Trophoblast cell (in vitro differentiated cells and primary cell): ENCODE data around the gene SNX32.

ENCODE experiments used
- DNase-seq, 2 donors: peaks; one replicate each; pipeline ENCODE4 v3.0.0-alpha.2; 2016
- H2AFZ ChIP-seq: 2 replicates; pipeline ENCODE4 v1.6.1; 2013; ENCODE audit warnings: low read length, moderate library complexity, mild to moderate bottlenecking; ENCODE audit not compliant: insufficient read depth, poor library complexity
- H2AK5ac ChIP-seq: 2 replicates; pipeline ENCODE4 v1.6.1; 2013; ENCODE audit warnings: mild to moderate bottlenecking, low read length
- H2BK120ac ChIP-seq: 2 replicates; pipeline ENCODE4 v1.6.1; 2013; ENCODE audit warnings: low read length, mild to moderate bottlenecking, moderate library complexity; ENCODE audit not compliant: insufficient read depth, poor library complexity
- H2BK12ac ChIP-seq: 2 replicates; pipeline ENCODE4 v1.6.1; 2013; ENCODE audit warnings: mild to moderate bottlenecking, low read length, moderate library complexity
- H2BK5ac ChIP-seq: 2 replicates; pipeline ENCODE4 v1.6.1; 2013; ENCODE audit warnings: low read length, low read depth, moderate library complexity, mild to moderate bottlenecking; ENCODE audit not compliant: poor library complexity
- H3K14ac ChIP-seq: 2 replicates; pipeline ENCODE4 v1.6.1; 2013; ENCODE audit warnings: mild to moderate bottlenecking, low read length
- H3K18ac ChIP-seq: 2 replicates; pipeline ENCODE4 v1.6.1; 2013; ENCODE audit warnings: mild to moderate bottlenecking, low read length
- H3K23ac ChIP-seq: 2 replicates; pipeline ENCODE4 v1.6.1; 2013; ENCODE audit warnings: low read length
- H3K27ac ChIP-seq: 2 replicates; pipeline ENCODE4 v1.5.1; 2013; ENCODE audit warnings: low read depth, mild to moderate bottlenecking, inconsistent platforms, low read length, moderate library complexity
- H3K27me3 ChIP-seq: 2 replicates; pipeline ENCODE4 v1.6.1; 2013; ENCODE audit warnings: inconsistent platforms, mild to moderate bottlenecking, low read length, moderate library complexity; ENCODE audit not compliant: insufficient read depth
- H3K36me3 ChIP-seq, 2 experiments: 1 replicate in 1 of 2; 2 replicates in 1 of 2; pipeline ENCODE4 v1.6.1; 2013; ENCODE audit warnings: low read length in 2 of 2, mild to moderate bottlenecking in 2 of 2, moderate library complexity in 1 of 2; ENCODE audit not compliant: insufficient read depth in 2 of 2, control insufficient read depth in 1 of 2
- H3K4ac ChIP-seq: 2 replicates; pipeline ENCODE4 v1.6.1; 2013; ENCODE audit warnings: low read depth, mild to moderate bottlenecking, low read length, moderate library complexity
- H3K4me1 ChIP-seq, 2 experiments: 1 replicate in 1 of 2; 2 replicates in 1 of 2; pipeline ENCODE4 v1.6.1; 2013; ENCODE audit warnings: low read length in 2 of 2, mild to moderate bottlenecking in 2 of 2, moderate library complexity in 1 of 2; ENCODE audit not compliant: insufficient read depth in 2 of 2, control insufficient read depth in 1 of 2
- H3K4me2 ChIP-seq: 2 replicates; pipeline ENCODE4 v1.6.1; 2013; ENCODE audit warnings: inconsistent platforms, mild to moderate bottlenecking, low read length, moderate library complexity
- H3K4me3 ChIP-seq: 2 replicates; pipeline ENCODE4 v1.5.1; 2013; ENCODE audit warnings: mild to moderate bottlenecking, low read depth, low read length, inconsistent platforms
- H3K79me1 ChIP-seq: one replicate; pipeline ENCODE4 v1.6.1; 2013; ENCODE audit warnings: low read length
- H3K79me2 ChIP-seq: 2 replicates; pipeline ENCODE4 v1.6.1; 2013; ENCODE audit warnings: low read length, mild to moderate bottlenecking; ENCODE audit not compliant: control insufficient read depth, insufficient read depth, poor library complexity
- H3K9ac ChIP-seq: 2 replicates; pipeline ENCODE4 v1.6.1; 2013; ENCODE audit warnings: mild to moderate bottlenecking, low read length
- H3K9me3 ChIP-seq: 2 replicates; pipeline ENCODE4 v1.6.1; 2013; ENCODE audit warnings: low read depth, mild to moderate bottlenecking, control low read depth, inconsistent platforms, low read length; ENCODE audit not compliant: insufficient read depth
- H4K12ac ChIP-seq: 2 replicates; pipeline ENCODE4 v1.6.1; 2013; ENCODE audit warnings: low read depth, mild to moderate bottlenecking, low read length, moderate library complexity
- H4K8ac ChIP-seq: 2 replicates; pipeline ENCODE4 v1.6.1; 2013; ENCODE audit warnings: low read depth, mild to moderate bottlenecking, low read length, moderate library complexity
- H4K91ac ChIP-seq: one replicate; pipeline ENCODE4 v1.6.1; 2013; ENCODE audit warnings: low read depth, mild to moderate bottlenecking, low read length, moderate library complexity
- WGBS: extraction: QIAGEN DNeasy Blood & Tissue Kit; methylation state at CpG from one replicate; pipeline ENCODE4 v1.1.7; 2013; ENCODE audit warnings: missing lambda C conversion rate; ENCODE audit not compliant: insufficient read length, insufficient coverage; ENCODE audit errors: extremely low coverage; 5-methylcytosine and 5-hydroxymethylcytosine counted together

SNX32 gene

GRCh38 chr11:65786786-65787636 is 46.8 kb upstream of the SNX32 start, which contains the start of gene OVOL1:
Gene OVOL1 (plus strand): TSS chr11:65787063. CDS start chr11:65787374, 311 bp downstream.
- peaks cover 26 to 39% of the 10 kb centered on the region in 2 experiments for H3K4me1 ChIP-seq
- peak; percentile 80 to 94 for DNase-seq
- peaks cover 37% of the 10 kb centered on the region for H3K79me1 ChIP-seq
- peak within 1 kb of the TSS; percentile 65 for H3K9ac ChIP-seq
- peak within 1 kb of the TSS; percentile 85 for H3K18ac ChIP-seq
- no peak within 1 kb of the TSS for H3K23ac ChIP-seq
- H2BK12ac ChIP-seq: peak within 1 kb of the TSS; percentile 90
- peaks cover 20% of the 10 kb centered on the region for H3K79me2 ChIP-seq
- peak within 1 kb of the TSS; percentile 60 for H4K12ac ChIP-seq
- H3K27me3 ChIP-seq: peaks cover 15% of the 10 kb centered on the region
- H3K36me3 ChIP-seq: peaks cover 10 to 14% of the 10 kb centered on the region in 2 experiments
- peak within 1 kb of the TSS; percentile 78 for H3K4me2 ChIP-seq
- peak within 1 kb of the TSS; percentile 69 for H2AK5ac ChIP-seq
- peak within 1 kb of the TSS; percentile 59 for H2AFZ ChIP-seq
- peak within 1 kb of the TSS; percentile 90 for H3K4ac ChIP-seq
- peak within 1 kb of the TSS; percentile 59 for H2BK120ac ChIP-seq
- peak within 1 kb of the TSS; percentile 68 for H4K8ac ChIP-seq
- peaks cover 5% of the 10 kb centered on the region for H3K9me3 ChIP-seq
- peak within 1 kb of the TSS; percentile 44 for H2BK5ac ChIP-seq
- peak within 1 kb of the TSS; percentile 32 for H3K27ac ChIP-seq
- H3K4me3 ChIP-seq: peak within 1 kb of the TSS; percentile 70
- no CpG with 5 or more reads among the region's 112 CpGs for WGBS
- peak within 1 kb of the TSS; percentile 76 for H3K14ac ChIP-seq
- H4K91ac ChIP-seq: peak within 1 kb of the TSS; percentile 73

GRCh38 chr11:65787649-65788622 is 45.8 kb upstream of the SNX32 start:
- Histone ChIP-seq H3K4me1 (peaks cover 22 to 41% of the 10 kb centered on the region in 2 experiments), H3K36me3 (peaks cover 11 to 14% of the 10 kb centered on the region in 2 experiments), H3K27me3 (peaks cover 15% of the 10 kb centered on the region), H3K4me3 (peak overlapping the region; percentile 69), H3K79me1 (peaks cover 28% of the 10 kb centered on the region), H2BK12ac (peak overlapping the region; percentile 23), H4K12ac (no peak overlapping the region), H4K8ac (peak overlapping the region; percentile 68), H2AFZ (peak overlapping the region; percentile 43), H2BK5ac (peak overlapping the region; percentile 44), H3K4me2 (peak overlapping the region; percentile 68), H3K14ac (peak overlapping the region; percentile 75), H3K4ac (peak overlapping the region; percentile 90), H3K9me3 (peaks cover 7% of the 10 kb centered on the region), H2BK120ac (peak overlapping the region; percentile 59), H3K23ac (peak overlapping the region; percentile 21), H3K79me2 (peaks cover 19% of the 10 kb centered on the region), H3K18ac (peak overlapping the region; percentile 85), H2AK5ac (peak overlapping the region; percentile 45), H3K27ac (no peak overlapping the region), H4K91ac (peak overlapping the region; percentile 45), H3K9ac (peak overlapping the region; percentile 65)
- no CpG with 5 or more reads among the region's 64 CpGs for WGBS
- DNase-seq: no peak

- no peak overlapping the region for H3K23ac ChIP-seq
- peaks cover 7% of the 10 kb centered on the region for H3K9me3 ChIP-seq
- H3K18ac ChIP-seq: peak overlapping the region; percentile 52
- no peak overlapping the region for H2BK12ac ChIP-seq
- peak overlapping the region; percentile 19 for H3K4ac ChIP-seq
- no peak overlapping the region for H3K4me3 ChIP-seq
- peaks cover 28% of the 10 kb centered on the region for H3K79me1 ChIP-seq
- peaks cover 22 to 39% of the 10 kb centered on the region in 2 experiments for H3K4me1 ChIP-seq
- peak overlapping the region; percentile 34 for H2AK5ac ChIP-seq
- no peak overlapping the region for H4K91ac ChIP-seq
- H3K27me3 ChIP-seq: peaks cover 15% of the 10 kb centered on the region
- H3K36me3 ChIP-seq: peaks cover 13 to 17% of the 10 kb centered on the region in 2 experiments
- no peak for DNase-seq
- peaks cover 19% of the 10 kb centered on the region for H3K79me2 ChIP-seq
- H3K14ac ChIP-seq: no peak overlapping the region
- no peak overlapping the region for H3K27ac ChIP-seq
- no peak overlapping the region for H2BK120ac ChIP-seq
- WGBS: no CpG with 5 or more reads among the region's 6 CpGs
- H2BK5ac ChIP-seq: no peak overlapping the region
- H3K4me2 ChIP-seq: peak overlapping the region; percentile 68
- no peak overlapping the region for H3K9ac ChIP-seq
- no peak overlapping the region for H4K12ac ChIP-seq
- H2AFZ ChIP-seq: no peak overlapping the region
- no peak overlapping the region for H4K8ac ChIP-seq
These were observed 44.9 kb upstream of the SNX32 start for GRCh38 chr11:65788821-65789220.
